Upper lobe of left lung (tissue), 6 donors: Measurements from ENCODE around the gene WARS2. TPM values are rescaled to one million over a fixed set of nuclear protein-coding genes. Genes with fewer than 3 reads are reported as not detected.
A peak's percentile ranks its signal among the peaks of the same experiment; 100 is the strongest.

Experiments
- ATAC-seq, 2 donors: fragments of 200-7000 bp; cut with Tn5 transposase; one replicate each; pipeline ENCODE4 v1.9.1; 2022; ENCODE audit warnings: mild to moderate bottlenecking in 2 of 2, moderate library complexity in 2 of 2; ENCODE audit not compliant: low FRiP score in 2 of 2
- DNase-seq, 2 donors: peaks; one replicate each; pipeline ENCODE4 v3.0.0-alpha.2; 2019 to 2020
- H3K27ac ChIP-seq, 4 donors: fragments of 200-600 bp; sonication (generic); one replicate each; pipeline ENCODE4 v1.5.1; 2016 to 2019
- H3K27me3 ChIP-seq, 4 donors: fragments of 200-600 bp; sonication (generic); one replicate each; pipeline ENCODE4 v1.5.1; 2017 to 2019
- H3K36me3 ChIP-seq, 4 donors: fragments of 200-600 bp; sonication (generic); one replicate each; pipeline ENCODE4 v1.5.1; 2016 to 2019
- H3K4me1 ChIP-seq, 4 donors: fragments of 200-600 bp; sonication (generic); one replicate each; pipeline ENCODE4 v1.5.1; 2018 to 2019
- H3K4me3 ChIP-seq, 4 donors: fragments of 200-600 bp; sonication (generic); one replicate each; pipeline ENCODE4 v1.5.1; 2017 to 2019; ENCODE audit warnings: mild to moderate bottlenecking in 2 of 4, moderate library complexity in 1 of 4
- H3K9me3 ChIP-seq, 4 donors: fragments of 200-600 bp; sonication (generic); one replicate each; pipeline ENCODE4 v1.5.1; 2018 to 2019
- EP300 ChIP-seq, 4 donors: sonication (generic); formaldehyde crosslinking; IDR thresholded peaks; one replicate each; pipeline ENCODE4 v1.5.1; 2017; ENCODE audit warnings: antibody characterized with exemption in 4 of 4, control low read depth in 2 of 4
- POLR2A ChIP-seq, 4 donors: fragments of 450-650 bp; IDR thresholded peaks; one replicate each; pipeline ENCODE4 v1.5.1; 2016 to 2017; ENCODE audit warnings: antibody characterized with exemption in 4 of 4, mild to moderate bottlenecking in 2 of 4
- POLR2AphosphoS5 ChIP-seq, 2 donors: sonication (generic); formaldehyde crosslinking; IDR thresholded peaks; one replicate each; pipeline ENCODE4 v1.5.1; 2017; ENCODE audit warnings: antibody characterized with exemption in 2 of 2
- WGBS, 2 donors: methylation state at CpG; one replicate each; pipeline ENCODE4 v1.1.5; 2017 to 2018; 5-methylcytosine and 5-hydroxymethylcytosine counted together
- total RNA-seq, 6 donors: library from RNA; depleted of rRNA in 4 of 6; stranded (reverse); fragments of >200 nt in 4 of 6; gene quantifications; one replicate each; pipeline versions ENCODE4 v1.1.0 to v1.2.1, GENCODE V29; 2016 to 2021
- TF ChIP-seq, protein P1 (sequence below), 6 experiments: fragments of 450-650 bp in 4 of 6; fragments of 200-600 bp in 2 of 6; sonication (generic) in 2 of 6; IDR thresholded peaks; one replicate each; pipeline ENCODE4 v1.5.1; 2016 to 2019; ENCODE audit warnings: antibody characterized with exemption in 6 of 6
- donor health status: DM: no; HTN: no; CAD: no; lungs with moderate emphysema.
- donor health status: DM: no; HTN: yes; CAD: no; lungs with severe emphysema.

The WARS2 gene
- total RNA-seq, 6 donors from 2014 or later: 6.3 to 20.5 (median 13.5) TPM

GRCh38 chr1:119080586-119080985 lies 59.9 kb downstream of the WARS2 start:
- TF ChIP-seq, protein P1, sequence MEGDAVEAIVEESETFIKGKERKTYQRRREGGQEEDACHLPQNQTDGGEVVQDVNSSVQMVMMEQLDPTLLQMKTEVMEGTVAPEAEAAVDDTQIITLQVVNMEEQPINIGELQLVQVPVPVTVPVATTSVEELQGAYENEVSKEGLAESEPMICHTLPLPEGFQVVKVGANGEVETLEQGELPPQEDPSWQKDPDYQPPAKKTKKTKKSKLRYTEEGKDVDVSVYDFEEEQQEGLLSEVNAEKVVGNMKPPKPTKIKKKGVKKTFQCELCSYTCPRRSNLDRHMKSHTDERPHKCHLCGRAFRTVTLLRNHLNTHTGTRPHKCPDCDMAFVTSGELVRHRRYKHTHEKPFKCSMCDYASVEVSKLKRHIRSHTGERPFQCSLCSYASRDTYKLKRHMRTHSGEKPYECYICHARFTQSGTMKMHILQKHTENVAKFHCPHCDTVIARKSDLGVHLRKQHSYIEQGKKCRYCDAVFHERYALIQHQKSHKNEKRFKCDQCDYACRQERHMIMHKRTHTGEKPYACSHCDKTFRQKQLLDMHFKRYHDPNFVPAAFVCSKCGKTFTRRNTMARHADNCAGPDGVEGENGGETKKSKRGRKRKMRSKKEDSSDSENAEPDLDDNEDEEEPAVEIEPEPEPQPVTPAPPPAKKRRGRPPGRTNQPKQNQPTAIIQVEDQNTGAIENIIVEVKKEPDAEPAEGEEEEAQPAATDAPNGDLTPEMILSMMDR (IDR thresholded peaks at IDR 0.05): no peak
- TF ChIP-seq POLR2AphosphoS5 (IDR thresholded peaks at IDR 0.05) (no peak), POLR2A (IDR thresholded peaks at IDR 0.05) (no peak), EP300 (IDR thresholded peaks at IDR 0.05) (no peak)
- ATAC-seq (peak; percentile 46 to 85), DNase-seq (peak in 1 of 2 donors; percentile 3)
- no peaks in the 10 kb centered on the region for H3K27me3 ChIP-seq
- no peak overlapping the region for H3K27ac ChIP-seq
- 64 to 68% methylated on average over 4 of the region's 4 CpGs for WGBS, 2 donors
- no peaks in the 10 kb centered on the region for H3K9me3 ChIP-seq
- H3K4me3 ChIP-seq: no peak overlapping the region
- no peaks in the 10 kb centered on the region for H3K4me1 ChIP-seq
- H3K36me3 ChIP-seq: no peaks in the 10 kb centered on the region

GRCh38 chr1:119079881-119080280 lies 60.6 kb downstream of the WARS2 start:
- ATAC-seq (no peak), DNase-seq (no peak)
- WGBS, 2 donors: 90 to 98% methylated on average over 1 of the region's 1 CpG
- no peak for TF ChIP-seq POLR2AphosphoS5 (IDR thresholded peaks at IDR 0.05)
- TF ChIP-seq, protein P1 (IDR thresholded peaks at IDR 0.05): no peak
- no peak for TF ChIP-seq EP300 (IDR thresholded peaks at IDR 0.05)
- no peak for TF ChIP-seq POLR2A (IDR thresholded peaks at IDR 0.05)
- Histone ChIP-seq H3K9me3 (no peaks in the 10 kb centered on the region), H3K4me1 (no peaks in the 10 kb centered on the region), H3K27ac (no peak overlapping the region), H3K36me3 (no peaks in the 10 kb centered on the region), H3K4me3 (no peak overlapping the region), H3K27me3 (no peaks in the 10 kb centered on the region)

DNA sequence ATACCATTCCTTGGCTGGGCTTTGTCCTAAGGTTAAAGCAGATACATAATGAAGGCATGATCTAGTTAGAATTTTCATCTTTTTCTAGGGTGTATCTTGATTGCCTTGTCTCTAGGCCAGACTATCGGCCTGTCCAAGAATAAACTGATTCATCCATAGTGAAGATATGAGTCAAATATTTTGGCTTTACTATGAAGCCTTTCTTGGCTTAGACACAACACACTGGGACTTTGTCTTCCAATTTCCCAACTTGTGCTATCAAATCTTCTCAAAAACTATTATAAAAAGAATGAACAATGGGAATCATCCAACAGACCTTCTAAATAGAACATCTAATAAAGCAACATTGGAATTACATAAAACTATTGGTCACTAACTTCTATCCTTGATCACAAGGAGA lies 64.8 kb downstream of the WARS2 start:
- no peak overlapping the region for H3K27ac ChIP-seq
- H3K9me3 ChIP-seq: no peaks in the 10 kb centered on the region
- no peak for TF ChIP-seq POLR2A (IDR thresholded peaks at IDR 0.05)
- no peak for TF ChIP-seq EP300 (IDR thresholded peaks at IDR 0.05)
- TF ChIP-seq, protein P1 (IDR thresholded peaks at IDR 0.05): no peak
- no peak for TF ChIP-seq POLR2AphosphoS5 (IDR thresholded peaks at IDR 0.05)
- H3K36me3 ChIP-seq: no peaks in the 10 kb centered on the region
- no peak overlapping the region for H3K4me3 ChIP-seq
- H3K27me3 ChIP-seq: no peaks in the 10 kb centered on the region
- WGBS, 2 donors: 89 to 91% methylated on average over 1 of the region's 1 CpG
- no peaks in the 10 kb centered on the region for H3K4me1 ChIP-seq
- ATAC-seq: peak in 1 of 2 donors; percentile 91
- DNase-seq: no peak

DNA sequence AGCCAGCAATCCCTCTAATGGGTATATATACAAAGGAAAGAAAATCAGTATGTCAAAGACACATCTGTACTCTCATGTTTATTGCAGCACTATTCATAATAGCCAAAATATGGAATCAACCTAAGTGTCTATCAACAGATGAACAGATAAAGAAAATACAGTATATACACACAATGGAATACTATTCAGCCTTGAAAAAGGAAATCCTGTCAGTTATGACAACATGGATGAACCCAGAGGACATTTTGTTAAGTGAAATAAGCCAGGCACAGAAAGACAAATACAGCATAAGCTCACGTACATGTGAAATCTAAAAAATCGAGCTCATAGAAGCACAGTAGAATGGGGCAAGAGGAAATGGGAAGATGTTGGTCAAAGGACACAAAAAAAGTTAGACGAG lies 69.1 kb downstream of the WARS2 start:
- Histone ChIP-seq H3K9me3 (no peaks in the 10 kb centered on the region), H3K4me3 (no peak overlapping the region), H3K27ac (no peak overlapping the region), H3K36me3 (no peaks in the 10 kb centered on the region), H3K27me3 (no peaks in the 10 kb centered on the region), H3K4me1 (no peaks in the 10 kb centered on the region)
- TF ChIP-seq POLR2A (IDR thresholded peaks at IDR 0.05): no peak
- TF ChIP-seq POLR2AphosphoS5 (IDR thresholded peaks at IDR 0.05): no peak
- no peak for DNase-seq
- WGBS, 2 donors: 95 to 96% methylated on average over 3 of the region's 3 CpGs
- no peak for ATAC-seq

- no peak overlapping the region for H3K27ac ChIP-seq
- TF ChIP-seq, protein P1 (IDR thresholded peaks at IDR 0.05): no peak
- TF ChIP-seq POLR2AphosphoS5 (IDR thresholded peaks at IDR 0.05): no peak
- no peak for TF ChIP-seq POLR2A (IDR thresholded peaks at IDR 0.05)
- TF ChIP-seq EP300 (IDR thresholded peaks at IDR 0.05): no peak
- no peak for DNase-seq
- WGBS, 2 donors: 81 to 84% methylated on average over 5 of the region's 5 CpGs
- no peaks in the 10 kb centered on the region for H3K27me3 ChIP-seq
- no peaks in the 10 kb centered on the region for H3K4me1 ChIP-seq
- no peaks in the 10 kb centered on the region for H3K9me3 ChIP-seq
- H3K4me3 ChIP-seq: no peak overlapping the region
- ATAC-seq: no peak
- no peaks in the 10 kb centered on the region for H3K36me3 ChIP-seq
Observed at GRCh38 chr1:119069682-119070081, 70.8 kb downstream of the WARS2 start.
